Measurements from ENCODE around the gene PFKFB4.

PFKFB4 gene

DNA sequence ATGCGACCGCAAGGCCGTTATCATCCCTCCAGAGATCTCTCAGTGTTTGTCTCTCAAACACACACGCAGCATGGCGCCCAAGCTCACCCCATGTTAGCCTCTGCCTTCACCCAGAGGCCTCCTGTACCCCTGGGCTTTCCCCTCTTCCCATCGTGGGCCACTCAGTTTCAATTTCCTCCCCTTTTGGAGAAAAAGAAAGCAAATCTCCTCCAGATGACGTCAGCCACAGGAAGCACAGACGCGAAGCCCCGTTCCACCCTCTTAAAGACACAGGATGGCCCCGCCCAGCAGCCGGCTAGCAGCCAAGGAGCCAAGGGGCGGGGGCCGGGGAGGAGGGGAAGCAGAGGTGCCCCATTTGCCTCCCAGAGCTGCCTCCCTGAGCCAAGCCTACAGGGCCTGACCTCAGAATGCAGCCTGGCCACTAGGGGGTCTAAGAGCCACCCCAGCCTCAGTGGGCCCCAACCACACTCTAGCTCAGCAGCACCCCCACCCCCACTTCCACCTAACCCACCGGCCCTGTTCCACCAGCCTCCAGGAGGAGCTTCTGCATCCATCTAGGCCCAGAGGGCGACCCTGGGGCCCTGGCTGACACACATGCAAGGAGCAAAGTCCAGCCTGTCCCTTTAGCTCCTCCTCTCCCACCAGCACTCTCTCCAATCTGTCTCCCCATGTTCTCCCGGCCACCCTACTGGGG lies 83.5 kb downstream of the PFKFB4 start:
- intact Hi-C loops (cut with micrococcal nuclease): loop anchor here (1.0 kb wide), 1 partner anchor 8 kb away; no protein-coding TSS in a partner anchor
- H3K36me3 Mint-ChIP-seq (ENCODE audit: low read depth): peaks cover 51% of the 10 kb centered on the region
- H3K4me3 Mint-ChIP-seq: peak overlapping the region; percentile 90
- H3K9me3 Mint-ChIP-seq: no peaks in the 10 kb centered on the region
- H3K27ac Mint-ChIP-seq: peak overlapping the region; percentile 100
- H3K27me3 Mint-ChIP-seq: no peaks in the 10 kb centered on the region
- H3K4me1 Mint-ChIP-seq (ENCODE audit: low read depth): peaks cover 52% of the 10 kb centered on the region

DNA sequence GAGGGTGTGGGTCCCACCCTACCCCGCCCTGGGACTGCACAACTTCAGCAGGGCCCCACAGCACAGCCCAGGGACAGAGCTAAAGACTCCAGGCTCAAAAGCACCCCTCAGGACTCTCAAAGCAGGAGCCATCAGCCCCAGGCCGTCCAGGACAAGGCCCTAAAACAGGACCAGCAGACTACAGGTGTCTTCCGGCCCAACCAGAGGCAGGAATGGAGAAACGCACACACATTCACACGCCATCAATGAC lies 84.0 kb downstream of the PFKFB4 start:
- H3K27ac Mint-ChIP-seq: peak overlapping the region; percentile 100
- no peaks in the 10 kb centered on the region for H3K9me3 Mint-ChIP-seq
- peak overlapping the region; percentile 90 for H3K4me3 Mint-ChIP-seq
- intact Hi-C loops (cut with micrococcal nuclease): no loop called here
- H3K36me3 Mint-ChIP-seq (ENCODE audit: low read depth): peaks cover 51% of the 10 kb centered on the region
- no peaks in the 10 kb centered on the region for H3K27me3 Mint-ChIP-seq
- peaks cover 52% of the 10 kb centered on the region for H3K4me1 Mint-ChIP-seq (ENCODE audit: low read depth)

- peaks cover 66% of the 10 kb centered on the region for H3K4me1 Mint-ChIP-seq (ENCODE audit: low read depth)
- no peaks in the 10 kb centered on the region for H3K27me3 Mint-ChIP-seq
- peak overlapping the region; percentile 100 for H3K27ac Mint-ChIP-seq
- H3K36me3 Mint-ChIP-seq (ENCODE audit: low read depth): peaks cover 72% of the 10 kb centered on the region
- H3K4me3 Mint-ChIP-seq: no peak overlapping the region
- intact Hi-C loops (cut with micrococcal nuclease): no loop called here
- no peaks in the 10 kb centered on the region for H3K9me3 Mint-ChIP-seq
Measured at GRCh38 chr3:48470286-48470685, 86.3 kb downstream of the PFKFB4 start.

GRCh38 chr3:48469046-48469915 lies 87.3 kb downstream of the PFKFB4 start:
- peaks cover 64% of the 10 kb centered on the region for H3K36me3 Mint-ChIP-seq (ENCODE audit: low read depth)
- peaks cover 66% of the 10 kb centered on the region for H3K4me1 Mint-ChIP-seq (ENCODE audit: low read depth)
- H3K4me3 Mint-ChIP-seq: peak overlapping the region; percentile 37
- H3K9me3 Mint-ChIP-seq: no peaks in the 10 kb centered on the region
- peak overlapping the region; percentile 100 for H3K27ac Mint-ChIP-seq
- no peaks in the 10 kb centered on the region for H3K27me3 Mint-ChIP-seq
- intact Hi-C loops (cut with micrococcal nuclease): loop anchor here (10.0 kb wide), 1 partner anchor 216 kb away; the partner anchor contains the start of gene NCKIPSD

DNA sequence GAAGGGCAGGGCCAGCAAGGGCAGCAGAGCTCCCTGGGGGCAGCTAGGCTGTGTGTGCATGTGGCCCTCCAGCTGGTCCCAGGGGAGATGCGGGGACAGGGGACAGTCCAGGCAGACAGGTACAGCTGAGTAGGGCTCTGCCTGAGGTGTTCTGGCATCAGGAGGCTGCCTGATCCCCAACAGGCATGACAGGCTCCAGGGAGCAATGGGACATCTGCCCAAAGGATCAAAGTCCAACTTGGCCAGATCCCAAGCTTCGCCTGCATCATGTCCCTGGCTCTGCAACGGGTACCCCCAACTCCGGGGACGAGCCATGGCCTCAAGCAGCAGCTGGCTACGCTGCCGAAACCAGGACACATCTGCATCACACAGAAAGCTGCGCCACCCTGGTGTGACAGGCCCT lies 88.3 kb downstream of the PFKFB4 start:
- H3K27ac Mint-ChIP-seq: peak overlapping the region; percentile 100
- intact Hi-C loops (cut with micrococcal nuclease): loop anchor here (10.0 kb wide), 1 partner anchor 216 kb away; the partner anchor contains the start of gene NCKIPSD
- peaks cover 62% of the 10 kb centered on the region for H3K4me1 Mint-ChIP-seq (ENCODE audit: low read depth)
- H3K27me3 Mint-ChIP-seq: no peaks in the 10 kb centered on the region
- peaks cover 71% of the 10 kb centered on the region for H3K36me3 Mint-ChIP-seq (ENCODE audit: low read depth)
- peak overlapping the region; percentile 87 for H3K4me3 Mint-ChIP-seq
- no peaks in the 10 kb centered on the region for H3K9me3 Mint-ChIP-seq

Measured in dendritic cell treated with granulocyte-macrophage colony-stimulating factor and Interleukin-4, amounts not matched to agents 40 ng/mL and 50 ng/mL, for 4 days (primary cell).